HUES6 (cell line): ENCODE results near the gene MOXD1.

Experiments
- H3K27ac ChIP-seq: 2 replicates; pipeline ENCODE4 v1.7.0; 2013; ENCODE audit warnings: low read depth, mild to moderate bottlenecking, low read length, inconsistent platforms
- H3K27me3 ChIP-seq: 2 replicates; pipeline ENCODE4 v1.6.1; 2013; ENCODE audit warnings: low read length; ENCODE audit not compliant: control insufficient read depth, insufficient read depth
- H3K36me3 ChIP-seq: 2 replicates; pipeline ENCODE4 v1.6.1; 2013; ENCODE audit warnings: low read length; ENCODE audit not compliant: control insufficient read depth, insufficient read depth
- H3K4me1 ChIP-seq: 2 replicates; pipeline ENCODE4 v1.6.1; 2013; ENCODE audit warnings: low read length; ENCODE audit not compliant: control insufficient read depth, insufficient read depth
- H3K4me3 ChIP-seq: 2 replicates; pipeline ENCODE4 v1.5.1; 2013; ENCODE audit warnings: low read depth, low read length
- H3K9ac ChIP-seq: one replicate; pipeline ENCODE4 v1.6.1; 2013; ENCODE audit warnings: mild to moderate bottlenecking, low read length
- H3K9me3 ChIP-seq: 2 replicates; pipeline ENCODE4 v1.6.1; 2013; ENCODE audit warnings: low read depth, low read length; ENCODE audit not compliant: control insufficient read depth, insufficient read depth

Gene MOXD1

DNA sequence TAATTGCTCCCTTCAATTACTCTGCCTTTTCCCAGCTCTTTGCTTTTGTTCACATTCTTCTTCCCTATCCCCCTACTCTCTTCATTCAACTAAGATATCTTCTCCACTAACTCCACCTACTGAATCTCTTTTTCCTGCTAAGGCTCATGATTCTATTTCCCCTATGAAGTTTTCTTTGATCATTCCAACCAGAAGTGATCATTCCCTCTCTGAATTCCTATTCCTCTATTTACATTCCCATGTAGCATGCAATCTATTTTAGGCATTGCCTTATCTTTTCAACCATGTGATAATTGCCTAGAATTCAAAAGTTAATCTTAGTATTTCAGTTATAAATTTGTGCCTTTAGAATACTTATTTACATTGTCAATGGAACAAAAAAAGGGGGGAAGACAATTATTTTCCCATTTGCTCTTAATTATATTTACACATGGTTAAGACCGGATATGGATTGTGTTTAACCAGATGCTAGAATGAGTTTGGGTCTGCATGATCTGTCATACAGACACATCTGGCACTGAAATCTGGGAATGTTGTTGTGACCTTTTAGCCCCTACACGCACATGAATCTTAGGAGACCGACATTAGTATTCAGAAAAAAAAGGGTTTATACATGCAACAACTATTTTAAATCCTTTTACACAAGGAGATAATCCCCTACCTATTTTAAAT lies 20.8 kb downstream of the MOXD1 start:
- Histone ChIP-seq H3K27ac (no peak overlapping the region), H3K36me3 (no peaks in the 10 kb centered on the region), H3K9me3 (no peaks in the 10 kb centered on the region), H3K27me3 (no peaks in the 10 kb centered on the region), H3K9ac (no peak overlapping the region), H3K4me3 (no peak overlapping the region), H3K4me1 (no peaks in the 10 kb centered on the region)

DNA sequence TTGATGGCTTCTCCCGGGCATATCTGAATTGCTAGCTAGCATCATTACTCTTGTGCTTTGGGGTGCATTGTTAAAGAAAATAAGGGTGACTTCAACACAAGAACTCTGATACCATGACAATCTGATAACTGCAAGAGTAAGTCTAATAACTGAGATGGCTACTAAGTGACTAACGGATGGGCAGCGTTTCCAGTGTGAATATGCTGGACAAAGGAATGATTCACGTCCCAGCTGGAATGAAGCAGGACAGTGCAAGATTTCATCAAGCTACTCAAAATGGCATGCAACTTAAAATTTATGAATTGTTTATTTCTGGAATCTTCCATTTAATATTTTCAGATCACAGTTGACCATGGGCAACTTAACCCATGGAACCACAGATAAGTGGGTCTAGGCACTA lies 31.7 kb downstream of the MOXD1 start:
- H3K4me3 ChIP-seq = no peak overlapping the region

DNA sequence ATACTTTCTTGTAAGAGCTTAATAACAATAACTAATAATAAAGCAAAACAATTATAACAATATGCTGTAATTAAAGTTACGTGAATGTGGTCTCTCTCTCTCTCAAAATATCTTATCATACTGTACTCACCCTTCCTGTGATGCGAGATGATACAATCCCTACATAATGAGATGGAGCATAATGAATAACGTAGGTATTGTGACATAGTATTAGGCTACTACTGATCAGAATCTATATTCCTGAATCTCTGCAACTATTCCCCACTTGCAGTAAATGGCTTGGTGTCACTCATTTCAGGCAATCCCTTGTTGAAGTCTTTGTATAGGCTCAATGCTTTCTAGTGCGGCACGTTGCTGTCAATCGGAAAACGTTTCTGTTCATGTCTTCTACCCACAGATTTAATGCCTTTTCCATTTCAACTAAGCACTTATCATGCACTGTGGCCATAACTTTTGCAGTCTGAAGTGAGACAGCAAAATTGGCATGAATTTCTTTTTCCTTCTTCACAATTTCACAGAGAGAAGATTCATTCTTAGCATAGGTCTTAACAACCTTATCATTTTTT lies 32.3 kb downstream of the MOXD1 start:
- H3K36me3 ChIP-seq = no peaks in the 10 kb centered on the region
- 0 out of 2 replicates have a peak, but pooled peaks cover 3% of the 10 kb centered on the region for H3K4me1 ChIP-seq
- no peak overlapping the region for H3K9ac ChIP-seq
- H3K27ac ChIP-seq = no peak overlapping the region
- H3K27me3 ChIP-seq = no peaks in the 10 kb centered on the region
- no peak overlapping the region for H3K4me3 ChIP-seq
- no peaks in the 10 kb centered on the region for H3K9me3 ChIP-seq

More for the DNA sequence above, 31.7 kb downstream of the MOXD1 start:
- Histone ChIP-seq H3K9ac (no peak overlapping the region), H3K9me3 (no peaks in the 10 kb centered on the region), H3K27me3 (no peaks in the 10 kb centered on the region), H3K36me3 (no peaks in the 10 kb centered on the region), H3K4me1 (0 out of 2 replicates have a peak, but pooled peaks cover 3% of the 10 kb centered on the region), H3K27ac (no peak overlapping the region)

DNA sequence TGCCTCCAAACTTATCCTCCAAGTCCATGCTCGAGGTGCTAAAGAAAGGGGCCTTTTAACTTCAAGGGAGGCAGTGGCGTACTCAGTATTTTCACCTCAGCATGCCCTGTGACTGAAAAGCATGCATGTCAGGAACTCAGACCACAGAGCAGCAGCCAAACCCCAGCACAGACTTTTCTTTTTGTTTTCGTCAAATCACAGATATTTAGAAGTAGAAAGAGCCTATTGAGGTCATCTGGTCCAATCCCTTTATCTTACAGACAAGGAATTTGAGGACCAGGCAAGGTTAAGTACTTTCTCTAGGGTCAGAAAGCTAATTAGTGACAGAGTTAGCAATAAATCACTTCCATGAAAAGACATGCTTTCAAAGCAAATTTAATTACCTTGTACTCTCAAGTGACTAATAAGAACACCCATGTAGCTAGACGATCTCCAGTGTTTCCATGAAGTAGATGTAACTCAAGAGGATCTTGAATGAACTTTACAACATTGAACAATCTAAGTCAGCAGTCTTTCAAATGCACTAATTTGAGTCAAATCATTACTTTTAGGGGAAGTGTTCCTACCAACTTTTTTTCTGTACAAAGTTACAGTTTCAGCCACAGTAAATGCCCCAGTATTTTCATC lies 35.9 kb downstream of the MOXD1 start:
- no peak overlapping the region for H3K27ac ChIP-seq
- H3K4me3 ChIP-seq = no peak overlapping the region
- no peaks in the 10 kb centered on the region for H3K27me3 ChIP-seq
- H3K4me1 ChIP-seq = 0 out of 2 replicates have a peak, but pooled peaks cover 3% of the 10 kb centered on the region
- H3K9me3 ChIP-seq = no peaks in the 10 kb centered on the region
- H3K36me3 ChIP-seq = no peaks in the 10 kb centered on the region
- H3K9ac ChIP-seq = no peak overlapping the region

DNA sequence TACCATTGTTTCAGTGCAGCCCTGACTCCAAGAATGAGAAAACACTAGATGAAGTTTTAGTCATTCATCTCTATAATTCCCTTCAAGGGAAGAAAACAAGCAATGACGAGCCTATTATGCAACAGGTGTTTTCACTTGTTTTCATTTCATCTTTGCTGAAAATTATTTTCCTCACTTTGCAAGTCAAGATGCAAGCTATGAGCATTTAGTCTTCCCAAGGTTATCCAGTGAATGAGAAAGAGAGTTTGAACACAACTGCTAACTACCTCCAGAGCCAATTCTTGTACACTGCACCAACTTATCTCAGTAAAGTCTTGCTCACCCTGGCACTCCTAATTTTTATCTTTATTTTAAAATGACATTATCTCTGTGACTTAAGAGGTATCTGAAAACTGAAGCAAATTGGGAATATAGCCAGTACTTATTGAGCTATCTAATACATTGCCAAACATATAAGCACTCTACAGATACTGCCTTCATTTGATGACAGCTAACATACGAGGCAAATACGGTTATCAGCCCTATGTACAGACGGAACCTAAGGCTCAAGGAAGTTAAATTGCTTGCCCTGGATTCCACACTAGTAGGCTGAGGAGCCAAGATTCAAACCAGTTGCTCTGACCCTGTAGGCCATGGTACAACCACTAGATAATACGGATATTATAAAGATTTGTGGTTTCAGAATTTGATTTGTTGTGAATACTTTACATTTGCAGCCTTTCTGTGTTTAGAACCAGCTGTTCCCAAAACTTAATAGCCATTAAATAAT lies 36.8 kb downstream of the MOXD1 start:
- Histone ChIP-seq H3K36me3 (no peaks in the 10 kb centered on the region), H3K4me3 (no peak overlapping the region), H3K4me1 (0 out of 2 replicates have a peak, but pooled peaks cover 3% of the 10 kb centered on the region), H3K9me3 (no peaks in the 10 kb centered on the region), H3K9ac (no peak overlapping the region), H3K27ac (no peak overlapping the region), H3K27me3 (no peaks in the 10 kb centered on the region)

DNA sequence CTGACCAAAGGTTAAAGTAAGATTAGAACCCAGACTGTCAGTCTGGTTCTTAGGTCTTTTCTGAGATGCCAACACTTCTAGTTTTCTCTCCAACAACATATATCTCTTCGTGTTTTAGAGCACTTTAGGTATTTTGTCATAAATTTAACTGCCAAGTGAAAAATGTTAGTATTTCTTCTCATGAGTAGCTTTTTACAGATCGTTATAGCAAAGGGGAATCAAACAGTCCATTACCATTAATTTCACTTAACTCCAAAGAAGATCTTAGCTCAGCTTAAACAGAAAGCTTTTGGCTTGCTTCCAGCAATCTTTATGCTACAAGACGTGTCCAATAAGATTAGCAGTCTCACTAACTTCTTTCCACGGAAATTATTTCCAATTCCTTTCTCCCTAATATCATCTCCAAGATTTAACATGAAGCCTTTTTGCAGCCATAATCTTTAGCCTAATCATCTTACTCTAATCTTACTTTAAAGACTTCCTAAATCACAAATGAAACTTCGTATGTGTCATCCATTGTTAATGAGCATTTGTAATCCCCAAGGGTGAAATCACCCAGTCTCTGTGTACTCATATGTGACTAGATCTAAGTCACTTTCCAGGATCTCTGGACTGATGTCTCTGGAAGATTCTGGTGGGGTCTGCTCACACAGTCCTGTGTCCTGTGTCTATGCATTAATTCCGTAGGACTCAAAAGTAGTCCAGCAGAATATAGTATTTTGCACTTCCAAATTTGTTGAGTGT lies 38.7 kb downstream of the MOXD1 start:
- H3K9me3 ChIP-seq = no peaks in the 10 kb centered on the region
- H3K4me3 ChIP-seq = no peak overlapping the region
- no peaks in the 10 kb centered on the region for H3K36me3 ChIP-seq
- no peak overlapping the region for H3K9ac ChIP-seq
- H3K27me3 ChIP-seq = no peaks in the 10 kb centered on the region
- H3K27ac ChIP-seq = no peak overlapping the region
- H3K4me1 ChIP-seq = 0 out of 2 replicates have a peak, but pooled peaks cover 3% of the 10 kb centered on the region

DNA sequence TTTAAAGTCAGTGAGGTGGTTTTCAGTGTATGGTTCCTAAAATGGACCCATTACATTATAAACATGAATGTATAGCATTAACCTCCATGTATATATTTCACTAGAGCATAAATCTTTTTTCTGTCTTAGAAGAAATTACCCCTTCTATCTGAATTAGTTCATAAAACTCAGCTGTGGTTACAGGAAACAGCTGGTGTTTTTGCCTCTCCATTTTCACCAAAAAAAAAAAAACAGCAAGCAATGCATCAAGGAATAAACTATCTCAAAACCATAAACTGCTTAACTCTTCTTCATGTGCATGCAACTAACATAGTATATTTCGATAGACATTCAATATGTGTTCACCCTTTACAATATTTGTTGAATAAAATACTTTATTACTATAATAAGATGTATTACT lies 40.2 kb downstream of the MOXD1 start:
- H3K36me3 ChIP-seq = no peaks in the 10 kb centered on the region
- no peak overlapping the region for H3K4me3 ChIP-seq
- no peak overlapping the region for H3K27ac ChIP-seq
- H3K27me3 ChIP-seq = no peaks in the 10 kb centered on the region
- H3K4me1 ChIP-seq = 0 out of 2 replicates have a peak, but pooled peaks cover 3% of the 10 kb centered on the region
- H3K9ac ChIP-seq = no peak overlapping the region
- H3K9me3 ChIP-seq = no peaks in the 10 kb centered on the region

DNA sequence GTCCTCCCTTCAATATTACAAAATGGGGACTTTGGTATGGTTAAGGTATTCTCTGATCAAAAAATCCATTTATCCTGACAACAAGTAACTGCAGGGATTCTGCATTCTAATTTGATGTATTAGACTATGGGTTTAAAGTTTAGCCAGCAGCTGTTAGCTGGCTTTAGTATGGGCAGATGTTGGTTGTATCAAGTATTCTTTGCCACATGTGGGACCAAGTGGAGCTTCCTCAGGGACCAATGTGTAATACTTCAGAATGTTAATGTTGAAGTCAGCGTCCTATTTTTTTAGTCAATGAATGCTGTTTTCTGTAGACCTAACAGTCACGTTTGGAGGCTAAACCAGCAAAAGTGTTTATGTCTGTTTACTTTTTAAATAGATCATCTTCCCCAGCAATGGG lies 41.4 kb downstream of the MOXD1 start:
- H3K9me3 ChIP-seq = no peaks in the 10 kb centered on the region
- no peaks in the 10 kb centered on the region for H3K36me3 ChIP-seq
- no peaks in the 10 kb centered on the region for H3K4me1 ChIP-seq
- H3K27ac ChIP-seq = no peak overlapping the region
- no peak overlapping the region for H3K9ac ChIP-seq
- no peaks in the 10 kb centered on the region for H3K27me3 ChIP-seq
- H3K4me3 ChIP-seq = no peak overlapping the region

DNA sequence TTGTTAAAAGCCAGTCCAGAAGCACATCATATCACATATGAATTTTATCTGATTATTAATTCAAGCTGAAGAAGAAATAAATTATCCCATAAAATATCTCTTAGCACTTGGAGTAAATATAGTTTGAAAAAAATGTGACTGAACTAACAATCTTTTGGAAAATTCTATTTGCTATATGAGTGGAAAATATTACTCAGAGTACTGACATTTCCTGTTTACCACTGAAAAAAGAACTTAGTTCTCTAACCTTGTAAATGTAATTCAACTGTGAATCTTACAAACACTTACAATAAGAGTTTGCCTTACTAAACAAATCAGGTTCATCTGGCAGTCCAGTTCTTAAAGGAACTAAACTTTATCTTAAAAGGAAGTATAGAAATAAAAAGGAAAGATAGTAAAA lies 44.2 kb downstream of the MOXD1 start:
- Histone ChIP-seq H3K9ac (no peak overlapping the region), H3K4me1 (no peaks in the 10 kb centered on the region), H3K9me3 (no peaks in the 10 kb centered on the region), H3K27me3 (no peaks in the 10 kb centered on the region), H3K36me3 (no peaks in the 10 kb centered on the region), H3K27ac (no peak overlapping the region), H3K4me3 (no peak overlapping the region)

DNA sequence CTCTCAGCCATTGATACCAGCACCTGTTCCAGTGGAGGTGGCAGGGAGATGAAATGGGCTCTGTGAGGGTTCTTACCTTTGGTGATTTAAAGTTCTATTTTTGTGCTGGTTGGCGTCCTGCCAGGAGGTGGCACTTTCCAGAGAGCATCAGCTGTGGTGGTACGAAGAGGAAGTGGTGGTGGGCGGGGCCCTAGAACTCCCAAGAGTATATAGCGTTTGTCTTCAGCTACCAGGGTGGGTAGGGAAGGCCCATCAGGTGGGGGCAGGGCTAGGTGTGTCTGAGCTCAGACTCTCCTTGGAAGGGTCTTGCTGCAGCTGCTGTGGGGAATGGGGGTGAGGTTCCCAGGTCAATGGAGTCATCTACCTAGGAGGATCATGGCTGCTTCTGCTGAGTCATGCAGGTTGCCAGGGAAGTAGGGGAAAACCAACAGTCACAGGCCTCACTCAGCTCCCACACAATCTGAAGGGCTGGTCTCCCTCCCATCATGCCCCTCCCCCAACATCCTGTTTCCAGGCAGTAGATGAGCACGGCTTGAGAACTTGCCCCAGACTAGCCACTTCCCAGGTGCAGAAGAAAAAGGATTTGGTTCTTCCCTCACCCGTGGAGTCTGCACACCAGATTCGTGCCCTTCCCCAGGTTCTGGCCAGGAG lies 46.6 kb downstream of the MOXD1 start:
- H3K27ac ChIP-seq = no peak overlapping the region
- H3K4me1 ChIP-seq = no peaks in the 10 kb centered on the region
- no peaks in the 10 kb centered on the region for H3K9me3 ChIP-seq

More for the DNA sequence above, 46.6 kb downstream of the MOXD1 start:
- Histone ChIP-seq H3K9ac (no peak overlapping the region), H3K27me3 (no peaks in the 10 kb centered on the region), H3K36me3 (no peaks in the 10 kb centered on the region), H3K4me3 (no peak overlapping the region)
